ENCODE measurements around the gene TLR6.

GRCh38 chr4:38905652-38906385 is 49.2 kb upstream of the TLR6 start:
- TF ChIP-seq RCOR1 (IDR thresholded peaks at IDR 0.05; ENCODE audit: low read length) = peak; percentile 71; the same call in 1 of the 2 replicates
- TF ChIP-seq MEF2A (IDR thresholded peaks at IDR 0.05; ENCODE audit: borderline replicate concordance, low read depth) = no peak
- no peak for TF ChIP-seq REST (IDR thresholded peaks at IDR 0.05; ENCODE audit: low read depth, low read length)
- no peak for TF ChIP-seq TAF1 (IDR thresholded peaks at IDR 0.05; ENCODE audit: borderline replicate concordance, low read depth, low read length)
- TF ChIP-seq GABPA (IDR thresholded peaks at IDR 0.05; ENCODE audit: low read depth) = no peak
- TF ChIP-seq YY1 (IDR thresholded peaks at IDR 0.05; ENCODE audit: low read depth) = no peak
- no peak for TF ChIP-seq PBX3 (IDR thresholded peaks at IDR 0.05)
- peak; percentile 48 for TF ChIP-seq RAD21 (IDR thresholded peaks at IDR 0.05; ENCODE audit: low read length)
- no peak for TF ChIP-seq CTCF (IDR thresholded peaks at IDR 0.05)
- no peak for TF ChIP-seq ZBTB33 (IDR thresholded peaks at IDR 0.05; ENCODE audit: borderline replicate concordance, low read depth)
- TF ChIP-seq MAX (IDR thresholded peaks at IDR 0.05; ENCODE audit: low read depth) = no peak
- TF ChIP-seq CHD2 (IDR thresholded peaks at IDR 0.05; ENCODE audit: low read length, partially characterized antibody) = no peak
- peak in 1 of 2 experiments; percentile 82; a peak in 2 of 4 replicates for TF ChIP-seq EP300 (IDR thresholded peaks at IDR 0.05; ENCODE audit: borderline replicate concordance in 1 of 2, low read depth in 1 of 2, low read length in 1 of 2)

Measured in SK-N-SH (cell line).